ENCODE data around the gene AKAP6.

The AKAP6 gene

GRCh38 chr14:32310876-32311275 lies 18.2 kb upstream of the AKAP6 start:
- no peak for DNase-seq
- H3K4me3 ChIP-seq (ENCODE audit: insufficient read depth, low read depth, low read length, poor library complexity, severe bottlenecking) = no peak overlapping the region
- H3K36me3 ChIP-seq (ENCODE audit: control insufficient read depth, insufficient read depth, low read length) = no peaks in the 10 kb centered on the region
- H3K9me3 ChIP-seq (ENCODE audit: control insufficient read depth, low read length) = no peaks in the 10 kb centered on the region
- no peaks in the 10 kb centered on the region for H3K4me1 ChIP-seq (ENCODE audit: control insufficient read depth, insufficient read depth, low read length, poor library complexity, severe bottlenecking)
- H3K27me3 ChIP-seq (replicated peaks; ENCODE audit: control insufficient read depth, insufficient read depth, low read length, poor library complexity, severe bottlenecking) = no peaks in the 10 kb centered on the region
- no peak overlapping the region for H3K27ac ChIP-seq (ENCODE audit: insufficient read depth, low read length, poor library complexity, severe bottlenecking)

- no peaks in the 10 kb centered on the region for H3K4me1 ChIP-seq (ENCODE audit: control insufficient read depth, insufficient read depth, low read length, poor library complexity, severe bottlenecking)
- H3K27me3 ChIP-seq (replicated peaks; ENCODE audit: control insufficient read depth, insufficient read depth, low read length, poor library complexity, severe bottlenecking) = no peaks in the 10 kb centered on the region
- DNase-seq = no peak
- no peaks in the 10 kb centered on the region for H3K9me3 ChIP-seq (ENCODE audit: control insufficient read depth, low read length)
- H3K4me3 ChIP-seq (ENCODE audit: insufficient read depth, low read depth, low read length, poor library complexity, severe bottlenecking) = no peak overlapping the region
- no peak overlapping the region for H3K27ac ChIP-seq (ENCODE audit: insufficient read depth, low read length, poor library complexity, severe bottlenecking)
- H3K36me3 ChIP-seq (ENCODE audit: control insufficient read depth, insufficient read depth, low read length) = no peaks in the 10 kb centered on the region
These were observed 17.6 kb upstream of the AKAP6 start for GRCh38 chr14:32311294-32312009.

GRCh38 chr14:32312010-32312331 lies 17.1 kb upstream of the AKAP6 start:
- H3K4me3 ChIP-seq (ENCODE audit: insufficient read depth, low read depth, low read length, poor library complexity, severe bottlenecking) = no peak overlapping the region
- H3K27me3 ChIP-seq (replicated peaks; ENCODE audit: control insufficient read depth, insufficient read depth, low read length, poor library complexity, severe bottlenecking) = no peaks in the 10 kb centered on the region
- H3K4me1 ChIP-seq (ENCODE audit: control insufficient read depth, insufficient read depth, low read length, poor library complexity, severe bottlenecking) = no peaks in the 10 kb centered on the region
- H3K36me3 ChIP-seq (ENCODE audit: control insufficient read depth, insufficient read depth, low read length) = no peaks in the 10 kb centered on the region
- no peaks in the 10 kb centered on the region for H3K9me3 ChIP-seq (ENCODE audit: control insufficient read depth, low read length)
- no peak overlapping the region for H3K27ac ChIP-seq (ENCODE audit: insufficient read depth, low read length, poor library complexity, severe bottlenecking)
- no peak for DNase-seq

GRCh38 chr14:32313844-32314376 lies 15.2 kb upstream of the AKAP6 start:
- no peak for DNase-seq
- Histone ChIP-seq H3K4me3 (ENCODE audit: insufficient read depth, low read depth, low read length, poor library complexity, severe bottlenecking) (no peak overlapping the region), H3K4me1 (ENCODE audit: control insufficient read depth, insufficient read depth, low read length, poor library complexity, severe bottlenecking) (no peaks in the 10 kb centered on the region), H3K27ac (ENCODE audit: insufficient read depth, low read length, poor library complexity, severe bottlenecking) (no peak overlapping the region), H3K36me3 (ENCODE audit: control insufficient read depth, insufficient read depth, low read length) (no peaks in the 10 kb centered on the region), H3K27me3 (replicated peaks; ENCODE audit: control insufficient read depth, insufficient read depth, low read length, poor library complexity, severe bottlenecking) (no peaks in the 10 kb centered on the region), H3K9me3 (ENCODE audit: control insufficient read depth, low read length) (no peaks in the 10 kb centered on the region)

GRCh38 chr14:32318087-32318795 lies 10.9 kb upstream of the AKAP6 start:
- Histone ChIP-seq H3K36me3 (ENCODE audit: control insufficient read depth, insufficient read depth, low read length) (no peaks in the 10 kb centered on the region), H3K9me3 (ENCODE audit: control insufficient read depth, low read length) (no peaks in the 10 kb centered on the region), H3K4me3 (ENCODE audit: insufficient read depth, low read depth, low read length, poor library complexity, severe bottlenecking) (no peak overlapping the region), H3K4me1 (ENCODE audit: control insufficient read depth, insufficient read depth, low read length, poor library complexity, severe bottlenecking) (no peaks in the 10 kb centered on the region), H3K27me3 (replicated peaks; ENCODE audit: control insufficient read depth, insufficient read depth, low read length, poor library complexity, severe bottlenecking) (no peaks in the 10 kb centered on the region), H3K27ac (ENCODE audit: insufficient read depth, low read length, poor library complexity, severe bottlenecking) (no peak overlapping the region)
- DNase-seq = no peak

GRCh38 chr14:32319368-32320049 lies 9.6 kb upstream of the AKAP6 start:
- no peak overlapping the region for H3K27ac ChIP-seq (ENCODE audit: insufficient read depth, low read length, poor library complexity, severe bottlenecking)

GRCh38 chr14:32324601-32325000 lies 4.5 kb upstream of the AKAP6 start:
- Histone ChIP-seq H3K36me3 (ENCODE audit: control insufficient read depth, insufficient read depth, low read length) (no peaks in the 10 kb centered on the region), H3K4me1 (ENCODE audit: control insufficient read depth, insufficient read depth, low read length, poor library complexity, severe bottlenecking) (no peaks in the 10 kb centered on the region), H3K27me3 (replicated peaks; ENCODE audit: control insufficient read depth, insufficient read depth, low read length, poor library complexity, severe bottlenecking) (no peaks in the 10 kb centered on the region), H3K4me3 (ENCODE audit: insufficient read depth, low read depth, low read length, poor library complexity, severe bottlenecking) (no peak overlapping the region), H3K27ac (ENCODE audit: insufficient read depth, low read length, poor library complexity, severe bottlenecking) (no peak overlapping the region), H3K9me3 (ENCODE audit: control insufficient read depth, low read length) (no peaks in the 10 kb centered on the region)
- DNase-seq = no peak

More at GRCh38 chr14:32319368-32320049, 9.6 kb upstream of the AKAP6 start:
- Histone ChIP-seq H3K4me1 (ENCODE audit: control insufficient read depth, insufficient read depth, low read length, poor library complexity, severe bottlenecking) (no peaks in the 10 kb centered on the region), H3K9me3 (ENCODE audit: control insufficient read depth, low read length) (no peaks in the 10 kb centered on the region), H3K36me3 (ENCODE audit: control insufficient read depth, insufficient read depth, low read length) (no peaks in the 10 kb centered on the region), H3K27me3 (replicated peaks; ENCODE audit: control insufficient read depth, insufficient read depth, low read length, poor library complexity, severe bottlenecking) (no peaks in the 10 kb centered on the region), H3K4me3 (ENCODE audit: insufficient read depth, low read depth, low read length, poor library complexity, severe bottlenecking) (no peak overlapping the region)
- no peak for DNase-seq

- Histone ChIP-seq H3K27me3 (replicated peaks; ENCODE audit: control insufficient read depth, insufficient read depth, low read length, poor library complexity, severe bottlenecking) (no peaks in the 10 kb centered on the region), H3K4me3 (ENCODE audit: insufficient read depth, low read depth, low read length, poor library complexity, severe bottlenecking) (no peak overlapping the region), H3K36me3 (ENCODE audit: control insufficient read depth, insufficient read depth, low read length) (no peaks in the 10 kb centered on the region), H3K4me1 (ENCODE audit: control insufficient read depth, insufficient read depth, low read length, poor library complexity, severe bottlenecking) (no peaks in the 10 kb centered on the region), H3K9me3 (ENCODE audit: control insufficient read depth, low read length) (no peaks in the 10 kb centered on the region), H3K27ac (ENCODE audit: insufficient read depth, low read length, poor library complexity, severe bottlenecking) (no peak overlapping the region)
- no peak for DNase-seq
These were observed 1.7 kb upstream of the AKAP6 start for GRCh38 chr14:32327255-32327961.

GRCh38 chr14:32329690-32330285 lies 690 bp downstream of the AKAP6 start:
- no peaks in the 10 kb centered on the region for H3K9me3 ChIP-seq (ENCODE audit: control insufficient read depth, low read length)
- H3K27me3 ChIP-seq (replicated peaks; ENCODE audit: control insufficient read depth, insufficient read depth, low read length, poor library complexity, severe bottlenecking) = no peaks in the 10 kb centered on the region
- no peak overlapping the region for H3K4me3 ChIP-seq (ENCODE audit: insufficient read depth, low read depth, low read length, poor library complexity, severe bottlenecking)
- H3K36me3 ChIP-seq (ENCODE audit: control insufficient read depth, insufficient read depth, low read length) = no peaks in the 10 kb centered on the region
- no peak for DNase-seq
- no peak overlapping the region for H3K27ac ChIP-seq (ENCODE audit: insufficient read depth, low read length, poor library complexity, severe bottlenecking)
- H3K4me1 ChIP-seq (ENCODE audit: control insufficient read depth, insufficient read depth, low read length, poor library complexity, severe bottlenecking) = no peaks in the 10 kb centered on the region

All from effector memory CD4-positive, alpha-beta T cell (primary cell).